ENCODE data around the gene INSRR. TPM values are rescaled to one million over a fixed set of nuclear protein-coding genes. Genes with fewer than 3 reads are reported as not detected.

The INSRR gene
- total and polyA plus RNA-seq, 7 experiments from 2014 or later: 0.63 TPM; not detected in 6

- H3K27me3 Mint-ChIP-seq: peaks cover 8 to 55% (median 42%) of the 10 kb centered on the region in 5 donors
- Histone ChIP-seq H3K9me3 (ENCODE audit: control insufficient read depth in 2 of 3, low read length in 3 of 3) (no peaks in the 10 kb centered on the region), H3K36me3 (ENCODE audit: control insufficient read depth in 2 of 3, insufficient read depth in 3 of 3, low read length in 3 of 3) (no peaks in the 10 kb centered on the region), H3K4me1 (ENCODE audit: control insufficient read depth in 2 of 2, insufficient read depth in 2 of 2, low read length in 2 of 2) (peaks cover 0 to 4% of the 10 kb centered on the region in 2 donors), H3K4me3 (ENCODE audit: low read length) (no peak overlapping the region), H3K27ac (ENCODE audit: low read depth, low read length) (no peak overlapping the region), H3K27me3 (ENCODE audit: control insufficient read depth in 2 of 2, insufficient read depth in 2 of 2, low read length in 2 of 2) (peaks cover 9 to 21% of the 10 kb centered on the region in 2 donors)
- peaks cover 0 to 13% (median 3%) of the 10 kb centered on the region in 5 donors for H3K36me3 Mint-ChIP-seq
- DNase-seq (peak in 1 of 9 donors; percentile 61), ATAC-seq (peak; percentile 26)
- H3K4me1 Mint-ChIP-seq: peaks cover 9 to 76% (median 18%) of the 10 kb centered on the region in 7 donors
- intact Hi-C loops (cut with micrococcal nuclease): no loop called here
- H3K4me3 Mint-ChIP-seq: peak overlapping the region in 2 of 10 donors; percentile 29 to 79
- ChIA-PET POLR2A (no interaction called here), CTCF (no interaction called here)
- H3K27ac Mint-ChIP-seq: peak overlapping the region in 2 of 9 donors; percentile 25 to 85
- H3K9me3 Mint-ChIP-seq: peaks cover 0 to 2% (median 0%) of the 10 kb centered on the region in 11 donors
Observed at GRCh38 chr1:156866249-156866909, 7.5 kb upstream of the INSRR start.

DNA sequence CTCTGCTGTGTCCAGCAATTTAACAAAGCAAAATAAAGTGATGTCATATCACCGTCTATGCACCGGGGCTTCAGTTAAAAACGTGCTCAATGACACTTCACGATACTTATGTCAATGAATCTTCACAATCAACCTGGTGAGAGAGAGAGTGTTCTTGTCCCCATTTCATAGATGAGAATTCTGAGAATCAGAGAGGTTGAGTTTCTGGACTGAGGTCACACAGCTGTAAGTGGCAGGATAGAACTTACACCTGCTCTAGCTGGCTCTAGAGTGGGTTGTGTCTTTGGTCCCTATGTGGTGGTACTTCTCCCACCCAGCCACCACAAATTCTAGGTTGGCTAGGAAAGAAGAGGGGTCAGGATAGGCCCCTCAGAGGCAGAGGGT is 6.9 kb upstream of the INSRR start:
- Mint-ChIP-seq H3K9me3 (peaks cover 0 to 2% (median 0%) of the 10 kb centered on the region in 11 donors), H3K27ac (peak overlapping the region in 1 of 9 donors; percentile 85), H3K27me3 (peaks cover 8 to 55% (median 42%) of the 10 kb centered on the region in 5 donors), H3K36me3 (peaks cover 0 to 13% (median 3%) of the 10 kb centered on the region in 5 donors), H3K4me1 (peaks cover 9 to 76% (median 19%) of the 10 kb centered on the region in 7 donors), H3K4me3 (peak overlapping the region in 2 of 10 donors; percentile 29 to 79)
- H3K9me3 ChIP-seq (ENCODE audit: control insufficient read depth in 2 of 3, low read length in 3 of 3): no peaks in the 10 kb centered on the region
- H3K4me3 ChIP-seq (ENCODE audit: low read length): no peak overlapping the region
- peaks cover 4% of the 10 kb centered on the region in 2 donors for H3K4me1 ChIP-seq (ENCODE audit: control insufficient read depth in 2 of 2, insufficient read depth in 2 of 2, low read length in 2 of 2)
- H3K27me3 ChIP-seq (ENCODE audit: control insufficient read depth in 2 of 2, insufficient read depth in 2 of 2, low read length in 2 of 2): peaks cover 12 to 25% of the 10 kb centered on the region in 2 donors
- intact Hi-C loops (cut with micrococcal nuclease): no loop called here
- H3K36me3 ChIP-seq (ENCODE audit: control insufficient read depth in 2 of 3, insufficient read depth in 3 of 3, low read length in 3 of 3): no peaks in the 10 kb centered on the region
- POLR2A ChIA-PET: no interaction called here
- H3K27ac ChIP-seq (ENCODE audit: low read depth, low read length): no peak overlapping the region
- DNase-seq (no peak), ATAC-seq (no peak)
- CTCF ChIA-PET: no interaction called here

DNA sequence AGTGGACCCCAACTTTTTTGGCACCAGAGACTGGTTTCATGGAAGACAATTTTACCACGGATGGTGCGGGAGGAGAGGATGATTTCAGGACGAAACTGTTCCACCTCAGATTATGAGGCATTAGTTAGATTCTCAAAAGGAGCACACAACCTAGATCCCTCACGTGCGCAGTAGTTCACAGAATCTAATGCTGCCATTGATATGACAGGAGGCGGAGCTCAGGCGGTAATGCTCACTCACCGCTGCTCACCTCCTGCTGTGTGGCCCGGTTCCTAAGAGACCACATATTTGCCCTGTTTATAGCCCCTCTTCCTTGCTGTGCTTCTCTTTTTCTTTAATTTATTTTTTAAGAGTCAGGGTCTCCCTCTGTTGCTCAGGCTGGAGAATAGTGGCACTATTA is 6.3 kb upstream of the INSRR start:
- ATAC-seq (no peak), DNase-seq (no peak)
- H3K9me3 Mint-ChIP-seq: peaks cover 0 to 2% (median 0%) of the 10 kb centered on the region in 11 donors
- Histone ChIP-seq H3K36me3 (ENCODE audit: control insufficient read depth in 2 of 3, insufficient read depth in 3 of 3, low read length in 3 of 3) (no peaks in the 10 kb centered on the region), H3K4me3 (ENCODE audit: low read length) (no peak overlapping the region), H3K27ac (ENCODE audit: low read depth, low read length) (no peak overlapping the region), H3K4me1 (ENCODE audit: control insufficient read depth in 2 of 2, insufficient read depth in 2 of 2, low read length in 2 of 2) (peaks cover 7 to 10% of the 10 kb centered on the region in 2 donors), H3K27me3 (ENCODE audit: control insufficient read depth in 2 of 2, insufficient read depth in 2 of 2, low read length in 2 of 2) (peaks cover 12 to 25% of the 10 kb centered on the region in 2 donors), H3K9me3 (ENCODE audit: control insufficient read depth in 2 of 3, low read length in 3 of 3) (no peaks in the 10 kb centered on the region)
- H3K27me3 Mint-ChIP-seq: peaks cover 10 to 58% (median 43%) of the 10 kb centered on the region in 5 donors
- peak overlapping the region in 1 of 10 donors; percentile 79 for H3K4me3 Mint-ChIP-seq
- H3K27ac Mint-ChIP-seq: peak overlapping the region in 1 of 9 donors; percentile 85
- intact Hi-C loops (cut with micrococcal nuclease): no loop called here
- ChIA-PET POLR2A (no interaction called here), CTCF (interaction anchor here (1.1 kb wide), 1 partner anchor 139 kb away, joined by 3 read pairs; no protein-coding TSS in a partner anchor)
- H3K36me3 Mint-ChIP-seq: peaks cover 0 to 13% (median 3%) of the 10 kb centered on the region in 5 donors
- peaks cover 12 to 75% (median 20%) of the 10 kb centered on the region in 7 donors for H3K4me1 Mint-ChIP-seq

- H3K27ac Mint-ChIP-seq: peak overlapping the region in 1 of 9 donors; percentile 85
- H3K4me1 Mint-ChIP-seq: peaks cover 17 to 75% (median 22%) of the 10 kb centered on the region in 7 donors
- H3K9me3 Mint-ChIP-seq: peaks cover 0 to 2% (median 0%) of the 10 kb centered on the region in 11 donors
- Histone ChIP-seq H3K9me3 (ENCODE audit: control insufficient read depth in 2 of 3, low read length in 3 of 3) (no peaks in the 10 kb centered on the region), H3K4me3 (ENCODE audit: low read length) (no peak overlapping the region), H3K36me3 (ENCODE audit: control insufficient read depth in 2 of 3, insufficient read depth in 3 of 3, low read length in 3 of 3) (no peaks in the 10 kb centered on the region), H3K27ac (ENCODE audit: low read depth, low read length) (no peak overlapping the region), H3K27me3 (ENCODE audit: control insufficient read depth in 2 of 2, insufficient read depth in 2 of 2, low read length in 2 of 2) (peaks cover 12 to 25% of the 10 kb centered on the region in 2 donors), H3K4me1 (ENCODE audit: control insufficient read depth in 2 of 2, insufficient read depth in 2 of 2, low read length in 2 of 2) (peaks cover 8 to 14% of the 10 kb centered on the region in 2 donors)
- H3K36me3 Mint-ChIP-seq: peaks cover 0 to 13% (median 3%) of the 10 kb centered on the region in 5 donors
- intact Hi-C loops (cut with micrococcal nuclease): no loop called here
- DNase-seq (no peak), ATAC-seq (no peak)
- ChIA-PET CTCF (interaction anchor here (1.1 kb wide), 2 partner anchors 67 to 139 kb away, joined by 3 read pairs; no protein-coding TSS in a partner anchor), POLR2A (no interaction called here)
- H3K27me3 Mint-ChIP-seq: peaks cover 12 to 61% (median 46%) of the 10 kb centered on the region in 5 donors
- peak overlapping the region in 1 of 10 donors; percentile 32 for H3K4me3 Mint-ChIP-seq
Observed at GRCh38 chr1:156864796-156865195, 5.9 kb upstream of the INSRR start.

GRCh38 chr1:156863631-156864030 is 4.7 kb upstream of the INSRR start:
- Histone ChIP-seq H3K4me1 (ENCODE audit: control insufficient read depth in 2 of 2, insufficient read depth in 2 of 2, low read length in 2 of 2) (peaks cover 8 to 20% of the 10 kb centered on the region in 2 donors), H3K36me3 (ENCODE audit: control insufficient read depth in 2 of 3, insufficient read depth in 3 of 3, low read length in 3 of 3) (no peaks in the 10 kb centered on the region), H3K27me3 (ENCODE audit: control insufficient read depth in 2 of 2, insufficient read depth in 2 of 2, low read length in 2 of 2) (peaks cover 12 to 31% of the 10 kb centered on the region in 2 donors), H3K4me3 (ENCODE audit: low read length) (no peak overlapping the region), H3K9me3 (ENCODE audit: control insufficient read depth in 2 of 3, low read length in 3 of 3) (no peaks in the 10 kb centered on the region), H3K27ac (ENCODE audit: low read depth, low read length) (no peak overlapping the region)
- Mint-ChIP-seq H3K4me1 (peaks cover 23 to 76% (median 26%) of the 10 kb centered on the region in 7 donors), H3K27ac (peak overlapping the region in 3 of 9 donors; percentile 2 to 75 (median 5)), H3K9me3 (peaks cover 0 to 2% (median 0%) of the 10 kb centered on the region in 11 donors), H3K27me3 (peaks cover 18 to 61% (median 49%) of the 10 kb centered on the region in 5 donors), H3K36me3 (peaks cover 0 to 13% (median 3%) of the 10 kb centered on the region in 5 donors), H3K4me3 (peak overlapping the region in 2 of 10 donors; percentile 5 to 77)
- DNase-seq: no peak
- CTCF ChIA-PET: no interaction called here
- POLR2A ChIA-PET: no interaction called here
- no peak for ATAC-seq
- intact Hi-C loops (cut with micrococcal nuclease): loop anchor here in 1 of 2 donors (2.0 kb wide), 1 partner anchor 15 kb away; no protein-coding TSS in a partner anchor

GRCh38 chr1:156862997-156863599 is 4.2 kb upstream of the INSRR start:
- ATAC-seq: peak; percentile 10
- peak overlapping the region in 4 of 10 donors; percentile 7 to 77 (median 22) for H3K4me3 Mint-ChIP-seq

More at GRCh38 chr1:156862997-156863599, 4.2 kb upstream of the INSRR start:
- intact Hi-C loops (cut with micrococcal nuclease): loop anchor here in 1 of 2 donors (2.0 kb wide), 1 partner anchor 14 kb away; no protein-coding TSS in a partner anchor
- ChIA-PET CTCF (interaction anchor here (0.7 to 4.3 kb wide), 2 partner anchors 26 to 136 kb away, joined by 3 to 41 read pairs; partner anchors contain the start of genes ISG20L2 and METTL25B), POLR2A (no interaction called here)
- H3K27ac Mint-ChIP-seq: peak overlapping the region in 2 of 9 donors; percentile 5 to 75
- H3K27me3 Mint-ChIP-seq: peaks cover 24 to 65% (median 54%) of the 10 kb centered on the region in 5 donors
- H3K9me3 ChIP-seq (ENCODE audit: control insufficient read depth in 2 of 3, low read length in 3 of 3): no peaks in the 10 kb centered on the region
- H3K36me3 ChIP-seq (ENCODE audit: control insufficient read depth in 2 of 3, insufficient read depth in 3 of 3, low read length in 3 of 3): no peaks in the 10 kb centered on the region
- H3K4me3 ChIP-seq (ENCODE audit: low read length): no peak overlapping the region
- H3K9me3 Mint-ChIP-seq: peaks cover 0 to 2% (median 0%) of the 10 kb centered on the region in 11 donors
- H3K36me3 Mint-ChIP-seq: peaks cover 0 to 13% (median 3%) of the 10 kb centered on the region in 5 donors
- peaks cover 12 to 31% of the 10 kb centered on the region in 2 donors for H3K27me3 ChIP-seq (ENCODE audit: control insufficient read depth in 2 of 2, insufficient read depth in 2 of 2, low read length in 2 of 2)
- H3K4me1 Mint-ChIP-seq: peaks cover 23 to 80% (median 32%) of the 10 kb centered on the region in 7 donors
- H3K4me1 ChIP-seq (ENCODE audit: control insufficient read depth in 2 of 2, insufficient read depth in 2 of 2, low read length in 2 of 2): peaks cover 8 to 20% of the 10 kb centered on the region in 2 donors
- H3K27ac ChIP-seq (ENCODE audit: low read depth, low read length): no peak overlapping the region
- DNase-seq: no peak
